Stimulated activated CD8-positive, alpha-beta memory T cell treated with anti-CD3 and anti-CD28 coated beads, Interleukin-12 subunit alpha, Interleukin-12 subunit beta, amount 100 ng/mL, for 24 hours (primary cell): Measurements from ENCODE around the gene NBEAL2.
"Not testable (repeated sequence)": the region's sequence is repeated elsewhere in the genome, so short reads cannot be mapped to it uniquely, and the experiment has no call there.

Source experiments
- DNase-seq: peaks from one replicate; pipeline ENCODE4 v3.0.0-alpha.2; 2020; ENCODE audit errors: extremely low read depth

Gene NBEAL2

DNA sequence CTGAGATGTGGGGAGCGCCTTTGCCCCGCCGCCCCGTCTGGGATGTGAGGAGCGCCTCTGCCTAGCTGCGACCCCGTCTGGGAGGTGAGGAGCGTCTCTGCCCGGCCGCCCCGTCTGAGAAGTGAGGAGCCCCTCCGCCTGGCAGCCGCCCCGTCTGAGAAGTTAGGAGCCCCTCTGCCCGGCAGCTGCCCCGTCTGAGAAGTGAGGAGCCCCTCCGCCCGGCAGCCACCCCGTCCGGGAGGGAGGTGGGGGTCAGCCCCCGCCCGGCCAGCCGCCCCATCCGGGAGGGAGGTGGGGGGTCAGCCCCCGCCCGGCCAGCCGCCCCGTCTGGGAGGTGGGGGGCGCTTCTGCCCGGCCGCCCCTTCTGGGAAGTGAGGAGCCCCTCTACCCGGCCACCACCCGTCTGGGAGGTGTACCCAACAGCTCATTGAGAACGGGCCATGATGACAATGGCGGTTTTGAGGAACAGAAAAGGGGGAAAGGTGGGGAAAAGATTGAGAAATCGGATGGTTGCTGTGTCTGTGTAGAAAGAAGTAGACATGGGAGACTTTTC, 15.4 kb upstream of the NBEAL2 start:
- DNase-seq, result not testable (repeated sequence)

DNA sequence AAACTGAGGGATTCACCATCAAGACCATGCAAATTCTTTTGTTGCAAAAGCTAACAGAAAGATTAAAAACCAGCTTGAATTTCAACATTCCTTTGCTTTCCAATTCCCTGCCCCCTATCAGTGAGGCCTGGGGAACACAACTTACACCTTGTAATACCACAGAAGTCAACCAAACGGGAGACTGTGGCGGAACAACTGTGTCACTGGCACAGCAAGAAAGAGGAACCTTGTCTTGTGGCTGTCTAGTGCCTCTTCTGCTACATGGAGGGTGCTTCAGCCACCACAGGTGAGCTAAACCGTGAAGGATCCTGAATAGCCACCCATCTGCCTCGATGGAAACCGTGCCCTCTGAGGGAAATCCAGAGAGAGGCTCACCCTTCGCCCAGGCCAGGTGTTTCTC, 14.3 kb upstream of the NBEAL2 start:
- no peak for DNase-seq

DNA sequence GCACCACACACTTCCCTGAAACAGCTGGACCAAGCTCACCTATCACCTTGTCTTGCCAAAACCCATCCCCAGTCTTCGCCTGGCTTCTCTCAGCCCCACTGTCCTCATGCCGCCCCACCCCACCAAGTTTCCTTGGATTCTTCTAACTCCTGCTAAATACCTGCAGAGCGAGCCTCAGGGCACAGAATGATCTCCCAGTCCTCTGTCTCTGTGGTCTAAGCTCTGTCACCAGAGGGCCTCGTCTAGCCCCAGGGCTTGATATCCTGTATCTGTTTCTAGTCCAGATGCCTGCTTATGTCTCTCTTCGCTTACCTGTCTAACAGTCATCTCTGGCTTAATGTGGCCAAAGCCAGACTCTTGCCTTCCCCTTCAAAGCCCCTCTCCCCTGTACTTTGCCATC, 12.7 kb upstream of the NBEAL2 start:
- no peak for DNase-seq

DNA sequence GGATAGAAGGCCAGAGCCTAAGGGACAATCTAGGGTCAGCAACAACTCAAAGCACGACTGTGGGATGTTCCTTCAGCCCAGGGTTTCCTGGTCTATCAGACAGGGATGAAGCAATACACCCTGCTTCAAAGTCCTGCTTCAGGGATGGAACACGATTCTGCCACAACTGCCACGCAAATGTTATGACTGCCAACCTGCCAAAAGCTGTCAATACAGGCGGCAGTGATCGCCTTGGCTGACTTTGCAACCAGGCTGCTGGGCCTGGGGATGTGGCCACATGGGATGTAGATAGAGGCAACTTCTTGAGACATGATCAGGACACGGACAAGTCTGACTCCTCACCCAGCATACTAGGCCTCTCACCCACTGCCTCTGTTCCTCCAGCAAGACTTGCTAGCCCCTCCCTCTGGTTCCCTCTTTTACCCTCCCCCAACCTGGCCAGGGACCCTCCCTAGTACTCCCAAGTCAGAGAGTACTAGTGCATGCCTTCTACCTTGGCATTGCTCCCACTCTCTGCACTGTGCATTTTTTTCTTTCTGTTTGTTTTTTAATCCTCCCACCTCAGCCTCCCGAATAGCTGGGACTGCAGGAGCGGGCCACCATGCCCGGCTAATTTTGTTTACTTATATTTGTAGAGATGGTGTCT, 10.6 kb upstream of the NBEAL2 start:
- no peak for DNase-seq

- no peak for DNase-seq
These were observed 8.9 kb upstream of the NBEAL2 start for GRCh38 chr3:46970391-46971091.

DNA sequence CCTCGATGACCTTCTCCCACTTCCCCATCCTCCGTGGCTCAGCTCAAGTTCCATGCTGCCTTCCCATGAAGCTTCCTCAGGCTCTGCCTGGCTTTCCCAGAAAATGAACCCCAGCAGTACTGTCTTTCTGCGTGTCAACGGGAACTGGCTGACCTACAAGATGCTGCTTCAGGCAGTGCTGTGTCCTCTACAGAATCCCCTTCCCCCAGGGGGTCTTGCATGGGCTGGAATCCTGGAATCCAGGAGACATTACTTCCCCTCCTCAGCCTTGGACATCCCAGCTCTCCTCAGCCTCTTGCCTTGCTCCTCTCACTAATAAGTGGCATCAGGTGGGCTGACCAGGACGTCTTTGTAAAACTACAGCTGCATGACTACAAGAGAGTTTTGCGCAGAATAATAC, 8.3 kb upstream of the NBEAL2 start:
- DNase-seq, result no peak

DNA sequence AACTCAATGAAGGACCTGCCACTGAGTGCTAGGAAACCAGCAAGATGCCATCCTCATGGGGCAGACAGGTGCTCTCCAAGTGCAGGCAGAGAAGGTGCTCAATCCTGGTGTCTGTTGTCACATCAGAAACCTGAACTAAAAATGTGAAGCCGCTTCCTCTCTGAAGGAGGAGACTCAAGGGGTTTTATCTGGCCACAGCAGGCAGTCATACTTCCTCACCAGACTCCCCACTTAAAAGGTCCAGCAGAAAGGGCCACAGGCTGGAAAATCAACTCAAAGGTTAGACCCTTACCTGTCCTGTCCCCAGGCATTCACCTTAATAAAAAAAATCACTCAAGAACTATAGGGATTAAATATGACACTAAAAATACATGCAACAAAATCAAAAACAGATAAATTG, 7.7 kb upstream of the NBEAL2 start:
- no peak for DNase-seq

DNA sequence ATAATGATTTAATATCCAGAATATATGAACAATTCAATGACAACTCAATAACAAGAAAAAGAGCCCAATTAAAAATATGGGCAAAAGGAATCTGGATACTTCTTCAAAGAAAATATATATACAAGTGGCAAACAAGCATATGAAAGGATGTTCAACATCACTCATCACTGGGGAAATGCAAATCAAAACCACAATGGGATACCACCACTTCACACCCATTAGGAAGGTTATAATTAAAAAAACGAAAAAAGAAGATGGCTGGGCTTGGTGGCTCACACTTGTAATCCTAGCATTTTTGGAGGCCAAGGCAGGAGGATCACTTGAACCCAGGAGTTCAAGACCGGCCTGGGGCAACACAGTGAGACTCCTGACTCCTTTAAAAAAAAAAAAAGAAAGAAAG, 7.1 kb upstream of the NBEAL2 start:
- DNase-seq, result no peak

- DNase-seq, result no peak
These were observed 4.9 kb upstream of the NBEAL2 start for GRCh38 chr3:46974421-46975171.

DNA sequence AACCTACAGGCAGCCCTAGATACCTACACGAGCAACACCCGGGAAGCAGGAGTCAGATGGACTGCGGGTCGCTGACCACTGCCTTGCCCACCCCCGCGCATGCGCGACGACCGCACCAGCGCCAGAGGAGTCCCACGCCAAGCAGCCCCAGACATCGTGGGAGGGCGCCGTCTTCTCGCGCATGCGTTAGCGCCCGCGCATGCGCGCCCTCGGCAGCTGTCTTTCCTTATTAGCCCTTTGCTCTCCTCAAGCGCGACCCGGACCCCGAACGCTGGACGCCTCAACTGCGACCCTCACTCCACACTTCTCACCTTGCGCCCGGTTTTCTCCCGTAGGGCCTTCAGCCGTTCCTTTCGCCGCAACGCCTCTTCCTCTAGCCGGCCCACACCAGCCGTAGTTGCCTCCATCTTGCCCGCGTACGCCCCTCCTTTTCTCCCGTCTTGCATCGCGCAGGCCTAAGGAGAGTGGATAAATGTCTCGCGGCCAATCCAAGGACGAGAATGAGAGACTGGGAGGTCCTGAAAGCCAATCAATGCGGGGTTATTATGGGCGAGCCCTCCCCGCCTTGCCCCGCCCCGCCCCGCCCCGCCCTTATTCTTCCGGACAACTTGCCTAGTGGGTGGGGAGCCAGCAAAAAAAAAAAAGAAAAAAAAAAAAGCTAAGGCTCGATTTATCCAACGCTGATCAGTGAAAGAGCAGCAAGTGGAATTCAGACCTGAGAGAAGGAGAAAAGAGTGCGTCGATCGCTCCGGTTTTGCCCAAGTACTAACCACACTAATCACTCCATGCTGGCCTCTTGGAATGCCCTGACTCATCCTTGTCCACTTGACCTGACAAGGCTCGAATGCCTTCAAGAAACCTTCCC, 2.9 kb upstream of the NBEAL2 start, which contains the start of gene CCDC12:
Gene CCDC12, minus strand, starts transcription at position 420 of the 865 bp plus-strand sequence. Its CDS starts 13 bp downstream, at position 407.
- peak; percentile 79 for DNase-seq

- no peak for DNase-seq
These were observed 1.7 kb upstream of the NBEAL2 start for GRCh38 chr3:46977811-46978195.

GRCh38 chr3:46978381-46978780, 1.1 kb upstream of the NBEAL2 start:
- DNase-seq, result no peak

DNA sequence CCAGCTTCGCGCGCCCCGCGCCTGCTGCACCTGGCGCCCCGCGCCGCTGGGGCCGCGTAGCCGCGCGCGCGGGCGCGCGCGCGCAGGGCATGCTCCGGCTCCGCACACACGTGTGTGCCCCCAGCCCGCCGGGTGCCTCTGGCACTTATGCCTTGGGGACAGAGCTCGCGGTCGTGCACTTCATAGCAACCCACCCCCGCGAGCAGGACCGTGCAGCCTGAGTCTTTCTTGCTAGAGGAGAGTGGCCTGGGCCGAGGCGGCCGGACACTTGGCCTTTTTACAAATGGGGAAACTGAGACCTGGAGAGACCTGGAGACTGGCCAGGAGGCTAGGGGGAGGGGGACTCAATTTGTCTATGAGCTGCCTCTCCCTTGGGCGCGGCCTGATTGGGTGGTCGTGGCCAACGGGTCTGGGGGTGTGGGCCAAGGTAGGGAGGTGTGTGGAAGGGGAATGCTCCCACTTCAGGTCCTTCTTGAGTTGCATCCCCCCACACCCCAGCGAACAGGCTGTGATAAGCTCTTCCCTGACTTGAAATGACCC, 562 bp downstream of the NBEAL2 start:
- DNase-seq, result no peak

GRCh38 chr3:46981932-46982471, 2.5 kb downstream of the NBEAL2 start:
- no peak for DNase-seq

- DNase-seq, result no peak
These were observed 3.1 kb downstream of the NBEAL2 start for GRCh38 chr3:46982546-46982945.

- DNase-seq, result no peak
These were observed 5.4 kb downstream of the NBEAL2 start for GRCh38 chr3:46984591-46985459.

DNA sequence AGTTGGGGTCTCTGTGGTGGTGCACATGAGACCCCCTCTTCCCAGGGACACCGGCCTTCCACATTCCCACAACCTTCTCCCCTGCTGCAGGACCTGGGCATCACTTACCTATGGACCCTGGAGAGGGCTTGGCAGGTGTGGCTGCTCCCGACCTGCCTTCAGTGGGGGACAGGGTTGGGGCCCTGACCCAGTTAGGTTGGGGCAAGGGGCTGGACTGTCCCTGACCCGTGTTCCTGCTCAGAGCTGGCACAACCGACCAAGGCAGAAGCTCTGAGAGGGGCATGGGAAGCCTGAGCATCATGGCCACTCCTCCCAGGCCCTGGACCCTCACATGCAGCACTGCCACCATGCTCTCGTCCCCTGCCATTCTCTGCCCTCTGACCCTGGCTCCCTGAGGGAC, 6.1 kb downstream of the NBEAL2 start:
- no peak for DNase-seq

- no peak for DNase-seq
These were observed 6.7 kb downstream of the NBEAL2 start for GRCh38 chr3:46986055-46986730.

DNA sequence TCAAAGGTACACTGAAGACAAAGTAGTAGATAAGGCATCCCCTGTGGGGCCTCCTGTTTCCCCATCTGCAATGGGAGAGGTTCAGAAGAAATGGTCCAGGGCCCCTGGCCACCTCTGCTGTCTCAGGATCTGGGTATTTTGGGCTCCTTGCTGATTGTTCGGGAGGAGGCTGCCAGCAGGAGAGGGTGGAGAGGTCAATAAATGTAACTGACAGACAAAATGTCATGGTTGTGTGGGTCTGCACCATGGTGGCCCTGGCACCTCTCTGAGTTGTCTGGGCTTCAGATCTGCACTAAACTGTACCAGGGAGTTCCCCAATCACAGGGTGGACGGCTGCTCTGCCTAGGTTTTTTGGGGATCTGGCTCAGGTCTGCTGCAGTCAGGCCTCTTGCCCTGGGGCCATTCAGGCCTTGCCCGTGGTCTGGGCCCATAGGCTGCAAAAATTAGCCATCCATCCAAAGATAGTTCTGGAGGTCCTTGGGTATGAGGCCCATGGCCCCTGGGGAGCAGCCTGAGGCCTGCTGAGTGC, 7.4 kb downstream of the NBEAL2 start:
- no peak for DNase-seq
